Measurements from ENCODE around the gene FRMPD4. TPM values are rescaled to one million over a fixed set of nuclear protein-coding genes. Genes with fewer than 3 reads are reported as not detected.

FRMPD4 gene
- total RNA-seq, 4 donors from 2014 or later = under 0.01 to 0.39 (median 0.30) TPM; not detected in 1

- no peaks in the 10 kb centered on the region for H3K4me1 ChIP-seq
- TF ChIP-seq CTCF (IDR thresholded peaks at IDR 0.05) (no peak), EP300 (IDR thresholded peaks at IDR 0.05) (no peak)
- no peaks in the 10 kb centered on the region for H3K9me3 ChIP-seq
- H3K27ac ChIP-seq = no peak overlapping the region
- H3K36me3 ChIP-seq = no peaks in the 10 kb centered on the region
- WGBS, 2 donors = 63 to 71% methylated on average over 2 of the region's 2 CpGs
- no peaks in the 10 kb centered on the region for H3K27me3 ChIP-seq
- H3K4me3 ChIP-seq = no peak overlapping the region
- DNase-seq (ENCODE audit: low spot score in 2 of 2) = no peak
Observed at GRCh38 chrX:12307961-12308360, 169.7 kb downstream of the FRMPD4 start.

- no peaks in the 10 kb centered on the region for H3K9me3 ChIP-seq
- H3K27me3 ChIP-seq = no peaks in the 10 kb centered on the region
- no peak for DNase-seq (ENCODE audit: low spot score in 2 of 2)
- no peak overlapping the region for H3K4me3 ChIP-seq
- no peaks in the 10 kb centered on the region for H3K4me1 ChIP-seq
- no peak overlapping the region for H3K27ac ChIP-seq
- no peaks in the 10 kb centered on the region for H3K36me3 ChIP-seq
- WGBS, 2 donors = 74% methylated on average over 4 of the region's 4 CpGs
- TF ChIP-seq POLR2A (IDR thresholded peaks at IDR 0.05) (no peak), CTCF (IDR thresholded peaks at IDR 0.05) (no peak), EP300 (IDR thresholded peaks at IDR 0.05) (no peak)
Observed at GRCh38 chrX:12308420-12308819, 170.1 kb downstream of the FRMPD4 start.

DNA sequence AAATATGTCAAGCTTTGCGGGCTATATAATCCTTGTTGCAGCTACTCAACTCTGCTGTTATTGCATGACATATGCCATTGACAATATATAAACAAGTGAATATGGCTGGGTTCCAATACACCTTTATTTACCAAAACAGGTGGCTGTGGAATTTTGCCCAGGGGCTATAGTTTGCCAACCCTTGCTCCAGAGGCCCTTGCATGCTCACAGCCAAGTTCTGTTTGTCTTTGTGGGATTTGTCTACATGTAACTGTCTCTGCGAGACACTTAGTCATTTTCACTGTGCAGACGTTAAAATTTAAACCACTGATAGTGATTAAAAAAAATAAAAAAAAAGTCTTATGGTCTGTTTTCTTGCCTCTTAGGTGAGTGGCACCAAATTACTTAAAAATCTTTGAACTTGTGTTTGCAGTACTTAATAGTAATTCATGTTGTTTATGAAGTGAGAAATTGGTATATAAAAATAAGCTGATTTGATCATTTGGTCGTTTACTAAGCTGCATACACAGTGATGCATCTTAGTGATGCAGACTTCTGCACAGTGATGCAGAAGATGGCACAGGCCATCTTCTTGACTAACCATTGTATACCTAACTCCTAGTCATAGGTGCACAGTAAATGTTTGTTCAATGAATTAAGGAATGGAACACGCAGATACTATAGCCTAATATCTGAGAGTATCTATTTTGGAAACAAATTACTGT lies 170.9 kb downstream of the FRMPD4 start:
- H3K36me3 ChIP-seq = no peaks in the 10 kb centered on the region

DNA sequence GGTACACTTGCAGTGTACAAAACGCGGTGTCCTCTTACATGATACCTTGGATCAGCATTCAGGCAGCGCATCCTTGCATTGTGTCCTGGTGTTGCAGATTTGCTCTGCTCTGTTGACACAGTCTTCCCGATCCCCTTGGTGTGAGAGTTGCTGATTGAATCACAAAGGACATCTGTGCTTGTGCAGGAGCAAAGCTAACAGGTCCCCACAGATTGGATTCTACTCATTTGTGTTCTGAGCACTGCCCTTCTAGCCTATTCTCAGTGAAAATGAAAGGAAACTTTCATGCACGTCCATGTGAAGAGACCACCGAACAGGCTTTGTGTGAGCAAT lies 171.4 kb downstream of the FRMPD4 start:
- no peak overlapping the region for H3K27ac ChIP-seq
- H3K4me3 ChIP-seq = no peak overlapping the region
- no peaks in the 10 kb centered on the region for H3K9me3 ChIP-seq
- TF ChIP-seq EP300 (IDR thresholded peaks at IDR 0.05) (no peak), CTCF (IDR thresholded peaks at IDR 0.05) (no peak), POLR2A (IDR thresholded peaks at IDR 0.05) (no peak)
- WGBS, 2 donors = 54 to 69% methylated on average over 6 of the region's 6 CpGs
- no peaks in the 10 kb centered on the region for H3K27me3 ChIP-seq
- no peaks in the 10 kb centered on the region for H3K36me3 ChIP-seq
- H3K4me1 ChIP-seq = no peaks in the 10 kb centered on the region
- DNase-seq (ENCODE audit: low spot score in 2 of 2) = no peak

More for the DNA sequence above, 170.9 kb downstream of the FRMPD4 start:
- H3K4me1 ChIP-seq = no peaks in the 10 kb centered on the region
- no peak for DNase-seq (ENCODE audit: low spot score in 2 of 2)
- TF ChIP-seq EP300 (IDR thresholded peaks at IDR 0.05) = no peak
- TF ChIP-seq CTCF (IDR thresholded peaks at IDR 0.05) = no peak
- no peak for TF ChIP-seq POLR2A (IDR thresholded peaks at IDR 0.05)
- no peaks in the 10 kb centered on the region for H3K9me3 ChIP-seq
- H3K27ac ChIP-seq = no peak overlapping the region
- 63 to 71% methylated on average over 5 of the region's 5 CpGs for WGBS, 2 donors
- no peak overlapping the region for H3K4me3 ChIP-seq
- H3K27me3 ChIP-seq = no peaks in the 10 kb centered on the region

DNA sequence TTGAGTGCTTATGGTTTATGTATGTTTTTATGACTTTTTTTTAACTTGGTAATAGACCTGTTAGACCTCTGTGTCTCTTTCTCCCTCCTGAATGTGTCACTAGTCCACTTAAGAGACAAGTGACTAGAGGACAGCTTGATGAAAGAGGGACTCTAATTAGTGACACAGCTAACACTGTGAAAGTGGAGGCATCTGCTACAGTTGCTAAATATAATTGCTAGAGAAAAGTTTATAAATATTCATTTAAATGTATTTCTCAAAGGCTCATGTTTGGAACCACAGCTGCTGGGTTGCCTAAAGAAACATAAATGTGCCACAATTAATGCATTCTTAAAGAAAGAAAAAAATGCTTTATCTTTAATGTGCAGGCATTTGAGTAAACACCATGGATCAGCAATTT lies 176.4 kb downstream of the FRMPD4 start:
- Histone ChIP-seq H3K27ac (no peak overlapping the region), H3K36me3 (no peaks in the 10 kb centered on the region), H3K9me3 (no peaks in the 10 kb centered on the region), H3K4me1 (no peaks in the 10 kb centered on the region), H3K27me3 (no peaks in the 10 kb centered on the region), H3K4me3 (no peak overlapping the region)
- TF ChIP-seq CTCF (IDR thresholded peaks at IDR 0.05) = no peak
- TF ChIP-seq POLR2A (IDR thresholded peaks at IDR 0.05) = no peak
- no peak for TF ChIP-seq EP300 (IDR thresholded peaks at IDR 0.05)
- no peak for DNase-seq (ENCODE audit: low spot score in 2 of 2)

All from tibial nerve (tissue), 4 donors.